ENCODE measurements around the gene CHM. TPM values are rescaled to one million over a fixed set of nuclear protein-coding genes. Genes with fewer than 3 reads are reported as not detected.
"Not testable (repeated sequence)": the region's sequence is repeated elsewhere in the genome, so short reads cannot be mapped to it uniquely, and the experiment has no call there.

Gene CHM
- total RNA-seq, 2 donors from 2014 or later: 13.9 to 20.2 TPM

- no peaks in the 10 kb centered on the region for H3K4me1 ChIP-seq (replicated peaks)
- TF ChIP-seq POLR2AphosphoS5 (IDR thresholded peaks at IDR 0.05): no peak
- TF ChIP-seq CTCF (IDR thresholded peaks at IDR 0.05): no peak
- no peak for TF ChIP-seq POLR2A (IDR thresholded peaks at IDR 0.05)
- no peaks in the 10 kb centered on the region for H3K36me3 ChIP-seq
- no peak overlapping the region for H3K27ac ChIP-seq
- no peaks in the 10 kb centered on the region for H3K27me3 ChIP-seq (replicated peaks; ENCODE audit: insufficient read depth)
- WGBS: 92% methylated on average over 2 of the region's 2 CpGs
- H3K9me3 ChIP-seq: no peaks in the 10 kb centered on the region
- no peak for DNase-seq (ENCODE audit: low spot score)
- H3K4me3 ChIP-seq: no peak overlapping the region
- intact Hi-C loops (cut with DNase I): no loop called here
Observed at GRCh38 chrX:85964744-85965143, 82.6 kb downstream of the CHM start.

DNA sequence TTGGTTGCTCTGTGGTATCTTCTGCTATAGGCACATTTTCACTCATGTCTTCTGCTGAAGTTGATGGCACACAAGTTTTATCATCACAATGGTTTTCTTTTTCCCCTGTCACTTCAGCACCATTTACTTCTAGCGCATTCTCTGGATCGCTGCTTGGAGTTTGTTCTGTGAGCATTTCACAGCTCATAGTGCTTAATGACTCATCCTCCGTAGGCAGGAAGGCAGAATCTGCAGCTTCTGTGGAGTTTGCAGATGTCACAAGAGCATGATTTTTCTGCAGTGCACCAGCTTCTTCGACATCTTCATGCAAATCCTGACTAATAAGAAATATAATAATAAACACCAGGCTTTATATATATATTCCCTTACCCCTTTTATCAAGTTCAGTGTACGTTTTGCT, 83.6 kb downstream of the CHM start:
- Histone ChIP-seq H3K36me3 (no peaks in the 10 kb centered on the region), H3K4me1 (replicated peaks) (no peaks in the 10 kb centered on the region), H3K27me3 (replicated peaks; ENCODE audit: insufficient read depth) (no peaks in the 10 kb centered on the region), H3K4me3 (no peak overlapping the region), H3K27ac (no peak overlapping the region), H3K9me3 (no peaks in the 10 kb centered on the region)
- 68% methylated on average over 5 of the region's 5 CpGs for WGBS
- TF ChIP-seq POLR2A (IDR thresholded peaks at IDR 0.05) (no peak), CTCF (IDR thresholded peaks at IDR 0.05) (no peak), POLR2AphosphoS5 (IDR thresholded peaks at IDR 0.05) (no peak)
- intact Hi-C loops (cut with DNase I): no loop called here
- DNase-seq (ENCODE audit: low spot score): no peak

GRCh38 chrX:85955510-85955909, 91.8 kb downstream of the CHM start:
- no peaks in the 10 kb centered on the region for H3K36me3 ChIP-seq
- TF ChIP-seq POLR2A (IDR thresholded peaks at IDR 0.05) (no peak), CTCF (IDR thresholded peaks at IDR 0.05) (no peak), POLR2AphosphoS5 (IDR thresholded peaks at IDR 0.05) (no peak)
- 98% methylated on average over 3 of the region's 3 CpGs for WGBS
- H3K4me3 ChIP-seq: no peak overlapping the region
- H3K9me3 ChIP-seq: no peaks in the 10 kb centered on the region
- H3K27me3 ChIP-seq (replicated peaks; ENCODE audit: insufficient read depth): no peaks in the 10 kb centered on the region
- DNase-seq (ENCODE audit: low spot score): no peak
- intact Hi-C loops (cut with DNase I): no loop called here
- H3K4me1 ChIP-seq (replicated peaks): no peaks in the 10 kb centered on the region
- no peak overlapping the region for H3K27ac ChIP-seq

- DNase-seq (ENCODE audit: low spot score); H3K27me3 ChIP-seq (replicated peaks; ENCODE audit: insufficient read depth); H3K4me1 ChIP-seq (replicated peaks); H3K9me3 ChIP-seq; intact Hi-C loops (cut with DNase I); H3K36me3 ChIP-seq; H3K27ac ChIP-seq; H3K4me3 ChIP-seq: not testable (repeated sequence)
- WGBS: 100% methylated on average over 4 of the region's 4 CpGs
Observed at GRCh38 chrX:85944751-85945150, 102.6 kb downstream of the CHM start.

GRCh38 chrX:85941275-85941674, 106.1 kb downstream of the CHM start:
- H3K9me3 ChIP-seq: no peaks in the 10 kb centered on the region
- no peak for TF ChIP-seq POLR2AphosphoS5 (IDR thresholded peaks at IDR 0.05)
- TF ChIP-seq POLR2A (IDR thresholded peaks at IDR 0.05): no peak
- no peak for TF ChIP-seq CTCF (IDR thresholded peaks at IDR 0.05)
- no peaks in the 10 kb centered on the region for H3K4me1 ChIP-seq (replicated peaks)
- DNase-seq (ENCODE audit: low spot score): no peak
- H3K4me3 ChIP-seq: no peak overlapping the region
- 95% methylated on average over 1 of the region's 1 CpG for WGBS
- H3K36me3 ChIP-seq: no peaks in the 10 kb centered on the region
- intact Hi-C loops (cut with DNase I): no loop called here
- no peak overlapping the region for H3K27ac ChIP-seq
- no peaks in the 10 kb centered on the region for H3K27me3 ChIP-seq (replicated peaks; ENCODE audit: insufficient read depth)

GRCh38 chrX:85939942-85940341, 107.4 kb downstream of the CHM start:
- H3K4me1 ChIP-seq (replicated peaks); H3K9me3 ChIP-seq; H3K27ac ChIP-seq; H3K27me3 ChIP-seq (replicated peaks; ENCODE audit: insufficient read depth); intact Hi-C loops (cut with DNase I); H3K36me3 ChIP-seq; DNase-seq (ENCODE audit: low spot score); H3K4me3 ChIP-seq: not testable (repeated sequence)
- WGBS: 94% methylated on average over 3 of the region's 3 CpGs

GRCh38 chrX:85934399-85934798, 113.0 kb downstream of the CHM start:
- H3K4me3 ChIP-seq; H3K4me1 ChIP-seq (replicated peaks); H3K27me3 ChIP-seq (replicated peaks; ENCODE audit: insufficient read depth); intact Hi-C loops (cut with DNase I); H3K27ac ChIP-seq; H3K9me3 ChIP-seq; H3K36me3 ChIP-seq; DNase-seq (ENCODE audit: low spot score): not testable (repeated sequence)
- no CpG with 5 or more reads among the region's 2 CpGs for WGBS
